GM19468 (cell line): Measurements from ENCODE around the gene MYADML2.
"Not testable (repeated sequence)": the region's sequence is repeated elsewhere in the genome, so short reads cannot be mapped to it uniquely, and the experiment has no call there.

Experiments used
- ATAC-seq: cut with Tn5 transposase; IDR thresholded peaks from one replicate; pipeline ENCODE4 v1.9.1; 2021; ENCODE audit warnings: mild to moderate bottlenecking, moderate library complexity, moderate number of reproducible peaks; ENCODE audit not compliant: unreplicated experiment; ENCODE audit errors: extremely low read depth

The MYADML2 gene

DNA sequence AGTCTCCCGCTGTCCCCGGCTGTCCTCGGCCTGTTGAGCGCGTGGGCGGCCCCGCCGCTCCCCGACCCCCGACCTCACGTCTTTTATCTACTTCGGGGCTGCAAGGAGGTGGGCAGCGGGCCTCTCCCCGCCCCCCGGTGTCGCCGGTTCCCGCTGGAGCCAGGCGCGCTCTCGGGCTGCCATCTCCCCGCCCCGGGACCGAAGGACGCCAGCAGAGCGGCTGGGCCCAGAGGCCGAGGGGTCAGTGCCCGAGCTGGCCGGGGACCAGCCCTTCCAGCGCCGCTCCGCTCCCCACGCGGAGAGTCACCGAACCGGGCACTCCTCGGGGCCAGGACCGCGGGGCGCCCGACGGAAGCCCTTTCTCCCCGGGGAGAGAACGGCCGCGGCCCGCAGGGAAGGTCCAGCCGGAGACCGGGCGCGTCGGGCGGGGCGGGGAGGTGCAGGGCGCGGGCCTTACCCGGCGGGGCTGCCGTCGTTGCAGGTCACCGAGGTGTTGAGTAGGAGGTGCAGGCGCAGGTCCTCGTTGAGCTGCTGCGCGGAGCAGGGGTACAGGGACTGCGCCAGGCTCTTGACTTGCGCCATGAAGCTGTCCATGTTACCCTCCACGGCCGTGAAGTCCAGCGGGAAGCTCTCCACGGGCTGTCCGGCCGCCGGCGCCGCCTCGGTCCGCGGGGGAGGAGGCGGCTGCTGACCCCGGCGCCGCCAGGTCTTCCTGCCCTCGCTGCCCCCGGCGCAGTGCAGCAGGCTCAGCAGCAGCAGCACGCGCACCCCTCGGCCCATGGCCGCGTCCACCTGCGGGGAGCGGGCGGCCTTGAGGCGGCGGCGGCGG is 13.3 kb upstream of the MYADML2 start:
- ATAC-seq: no peak

DNA sequence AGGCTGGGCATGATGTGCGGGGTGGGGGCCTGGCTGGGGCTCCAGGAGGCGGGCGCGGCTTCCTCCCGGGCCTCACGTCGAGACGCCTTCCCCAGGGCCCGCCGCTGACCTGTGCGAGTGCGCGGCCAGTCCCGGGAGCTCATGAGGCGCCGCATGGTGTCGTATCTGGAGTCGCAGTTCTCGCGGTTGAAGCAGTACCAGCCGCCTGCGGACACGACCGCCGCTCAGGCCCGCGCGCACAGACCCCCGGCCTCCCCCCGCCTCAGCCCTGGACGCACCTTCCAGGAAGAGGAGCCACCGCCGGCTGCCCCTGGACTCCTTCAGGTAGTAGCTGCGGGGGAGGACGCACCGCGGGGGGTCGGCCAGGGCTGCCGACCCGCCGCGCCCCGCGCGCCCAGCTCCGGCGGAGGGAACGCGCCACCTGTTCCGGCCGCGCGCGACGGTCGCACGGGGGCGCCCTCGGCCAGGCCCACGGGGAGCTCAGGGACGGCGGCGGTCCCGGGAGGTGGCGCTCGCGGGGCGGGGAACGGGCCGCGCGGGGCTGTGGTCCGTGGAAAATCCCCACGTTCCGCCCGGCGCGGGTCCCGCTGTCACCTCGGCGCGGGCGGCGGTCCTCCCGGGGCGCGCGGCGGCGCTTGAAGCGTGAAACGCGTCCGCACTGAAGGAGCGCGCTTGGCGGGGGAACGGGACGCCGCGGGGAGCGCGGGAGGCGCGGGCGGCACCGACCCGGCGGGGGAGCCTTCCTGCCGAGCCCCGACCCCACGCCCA is 12.5 kb upstream of the MYADML2 start:
- no peak for ATAC-seq

DNA sequence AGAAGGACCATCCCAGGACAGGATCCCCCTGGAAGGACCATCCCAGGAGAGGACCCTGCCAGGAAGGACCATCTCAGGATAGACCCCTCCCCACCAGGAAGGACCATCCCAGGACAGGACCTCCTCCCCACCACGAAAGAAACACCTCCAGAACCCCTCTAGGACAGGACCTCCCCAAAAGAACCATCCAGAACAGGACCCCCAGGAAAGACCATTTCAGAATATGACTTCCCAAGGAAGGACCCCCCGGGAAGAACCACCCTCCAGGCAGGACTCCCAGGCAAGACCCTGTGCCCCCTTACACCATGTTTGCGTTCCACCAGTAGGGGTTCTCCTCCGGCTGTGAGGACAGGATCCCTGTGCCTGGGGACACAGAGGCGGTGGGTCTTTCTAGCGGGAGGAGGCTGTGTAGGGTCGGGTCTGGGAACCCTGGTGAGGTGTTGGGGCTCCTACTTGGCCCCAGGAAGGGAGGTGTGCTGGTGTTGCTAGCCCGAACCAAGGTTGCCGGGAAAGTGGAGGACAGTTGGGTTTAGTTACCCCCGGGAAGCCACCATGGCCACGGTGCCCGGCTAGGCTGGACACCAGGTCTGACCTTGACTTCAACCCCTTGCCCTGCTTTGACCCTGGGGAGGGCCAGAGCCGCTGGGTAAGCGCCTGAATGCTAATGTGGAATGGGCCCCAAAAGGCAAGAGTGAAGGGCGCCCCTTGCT is 11.8 kb upstream of the MYADML2 start:
- no peak for ATAC-seq

DNA sequence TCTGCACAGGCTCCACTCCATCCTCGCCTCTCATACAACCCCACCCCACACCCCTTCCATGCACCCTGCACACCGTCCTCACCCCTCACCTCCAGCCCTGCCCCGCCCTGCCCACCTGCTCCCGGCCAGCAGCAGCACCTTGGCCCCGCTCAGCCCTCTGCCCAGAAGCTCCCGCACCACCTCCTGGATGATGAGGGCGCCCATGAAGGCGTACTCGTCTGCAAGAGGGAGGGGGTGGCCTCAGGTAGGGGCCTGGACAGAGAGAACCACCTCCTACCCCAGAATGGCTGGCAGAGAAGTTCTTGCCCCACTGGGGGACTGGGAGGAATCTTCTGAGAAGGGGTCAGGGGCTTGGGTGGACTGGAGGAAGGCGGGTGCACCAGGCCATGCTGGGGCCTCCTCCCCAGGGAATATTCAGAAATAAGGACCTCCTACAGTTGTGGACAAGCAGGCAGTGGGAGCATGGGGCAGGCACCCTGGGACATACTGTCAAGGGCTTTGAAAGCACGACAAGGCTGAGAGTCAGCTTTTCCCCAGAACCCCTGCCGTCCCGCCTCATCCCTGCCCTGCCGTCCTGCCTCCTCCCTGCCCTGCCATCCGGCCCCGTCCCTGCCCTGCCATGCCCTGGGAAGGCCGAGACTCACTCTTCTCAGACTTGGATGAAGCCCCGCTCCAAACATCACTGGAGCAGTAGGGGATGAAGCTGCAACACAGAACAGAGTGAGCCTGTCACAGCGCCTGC is 10.8 kb upstream of the MYADML2 start:
- ATAC-seq: no peak

DNA sequence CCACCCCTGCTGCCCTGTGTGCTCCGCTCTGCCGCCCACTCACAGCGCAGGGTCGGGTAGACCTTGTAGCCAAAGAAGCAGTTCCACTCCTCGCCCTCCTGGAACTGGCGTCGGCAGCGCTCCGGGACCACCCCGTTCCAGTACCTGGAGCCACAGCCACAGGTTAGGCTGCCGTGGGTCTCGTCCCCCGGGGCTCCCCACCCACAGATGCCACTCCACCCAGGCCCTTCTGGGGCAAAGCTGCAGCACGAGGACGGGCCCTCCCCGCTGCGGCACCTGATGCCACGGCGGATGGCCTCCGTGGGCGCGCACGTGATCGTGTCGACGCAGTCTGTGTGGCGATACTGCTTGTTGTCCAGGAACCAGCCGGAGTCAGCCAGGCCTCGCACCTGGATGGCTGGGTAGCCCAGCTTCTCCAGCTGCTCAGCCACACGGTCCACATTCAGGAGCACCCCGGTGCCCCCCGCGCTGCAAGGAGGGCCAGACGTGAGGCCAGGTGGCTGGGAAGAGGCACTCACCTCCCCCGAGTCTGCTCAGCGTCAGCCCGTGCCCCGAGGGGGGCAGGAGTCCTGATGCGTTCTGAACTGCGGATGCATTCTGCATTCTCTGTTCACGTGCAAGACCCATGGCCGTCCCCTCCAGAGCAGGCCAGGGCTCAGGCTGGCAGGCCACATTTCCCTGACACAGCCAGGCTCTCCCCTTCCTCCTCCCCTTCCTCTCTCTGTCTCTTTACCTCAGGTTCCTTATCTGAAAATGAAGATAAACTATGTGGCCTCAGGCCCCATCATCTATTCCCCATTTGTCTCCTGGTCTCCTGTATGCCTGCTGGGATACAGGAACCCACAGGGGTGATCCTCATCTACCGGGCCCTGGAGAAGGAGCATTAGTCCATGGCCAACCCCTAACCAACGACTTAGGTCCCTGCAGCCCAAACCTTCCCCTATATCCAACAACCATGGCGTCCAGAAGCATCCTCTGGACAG is 9.9 kb upstream of the MYADML2 start:
- ATAC-seq: no peak

DNA sequence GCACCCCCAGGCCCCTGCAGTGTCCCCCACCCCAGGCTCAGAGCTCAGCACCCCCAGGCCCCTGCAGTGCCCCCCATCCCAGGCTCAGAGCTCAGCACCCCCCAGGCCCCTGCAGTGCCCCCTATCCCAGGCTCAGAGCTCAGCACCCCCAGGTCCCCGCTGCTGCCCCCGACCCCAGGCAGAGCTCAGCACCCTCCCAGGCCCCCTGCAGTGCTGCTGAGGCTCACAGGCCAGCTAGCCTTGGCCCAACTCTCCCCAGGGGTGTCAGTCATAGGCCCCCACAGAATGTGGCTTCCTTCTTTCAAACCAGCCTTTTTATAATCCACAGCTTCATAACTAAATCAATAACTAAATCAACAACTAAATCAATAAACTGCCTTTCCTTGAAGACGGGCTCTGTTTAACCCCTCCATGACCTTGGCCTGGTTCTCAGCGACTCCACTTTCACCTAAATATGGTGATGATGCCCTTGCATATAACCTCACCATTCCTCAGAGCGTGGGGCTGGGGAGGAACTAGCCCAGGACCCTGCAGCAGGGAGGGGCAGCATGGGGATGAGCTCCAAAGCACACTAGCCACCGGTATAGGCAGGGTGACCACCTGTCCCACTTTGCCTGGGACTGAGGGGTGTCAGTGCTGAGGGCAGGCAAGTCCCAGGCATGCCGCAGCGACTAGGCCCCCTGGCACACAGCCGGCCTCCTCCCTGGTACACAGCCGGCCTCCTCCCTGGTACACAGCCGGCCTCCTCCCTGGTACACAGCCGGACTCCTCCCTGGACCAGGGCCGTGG is 8.9 kb upstream of the MYADML2 start:
- no peak for ATAC-seq

DNA sequence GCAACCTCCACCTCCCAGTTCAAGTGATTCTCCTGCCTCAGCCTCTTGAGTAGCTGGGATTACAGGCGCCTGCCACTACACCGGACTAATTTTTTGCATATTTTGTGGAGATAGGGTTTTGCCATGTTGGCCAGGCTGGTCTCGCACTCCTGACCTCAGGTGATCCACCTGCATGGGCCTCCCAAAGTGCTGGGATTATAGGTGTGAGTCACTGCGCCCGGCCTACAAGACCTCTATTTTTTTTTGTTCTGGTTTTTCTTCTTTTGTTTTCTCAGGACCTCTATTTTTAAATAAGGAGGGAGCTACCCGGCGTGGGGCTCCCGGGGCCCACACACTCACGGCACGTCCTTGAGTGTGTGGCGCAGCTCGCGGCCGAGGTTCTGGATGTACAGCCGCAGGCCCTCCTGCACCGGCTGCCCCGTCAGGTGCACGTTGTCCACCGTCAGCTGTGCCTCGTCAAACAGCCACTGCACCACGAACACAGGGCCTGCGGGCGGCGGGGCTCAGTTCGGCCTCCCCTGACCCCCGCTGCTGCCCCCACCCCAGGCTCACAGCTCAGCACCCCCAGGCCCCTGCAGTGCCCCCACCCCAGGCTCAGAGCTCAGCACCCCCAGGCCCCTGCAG is 8.1 kb upstream of the MYADML2 start:
- ATAC-seq: no peak

DNA sequence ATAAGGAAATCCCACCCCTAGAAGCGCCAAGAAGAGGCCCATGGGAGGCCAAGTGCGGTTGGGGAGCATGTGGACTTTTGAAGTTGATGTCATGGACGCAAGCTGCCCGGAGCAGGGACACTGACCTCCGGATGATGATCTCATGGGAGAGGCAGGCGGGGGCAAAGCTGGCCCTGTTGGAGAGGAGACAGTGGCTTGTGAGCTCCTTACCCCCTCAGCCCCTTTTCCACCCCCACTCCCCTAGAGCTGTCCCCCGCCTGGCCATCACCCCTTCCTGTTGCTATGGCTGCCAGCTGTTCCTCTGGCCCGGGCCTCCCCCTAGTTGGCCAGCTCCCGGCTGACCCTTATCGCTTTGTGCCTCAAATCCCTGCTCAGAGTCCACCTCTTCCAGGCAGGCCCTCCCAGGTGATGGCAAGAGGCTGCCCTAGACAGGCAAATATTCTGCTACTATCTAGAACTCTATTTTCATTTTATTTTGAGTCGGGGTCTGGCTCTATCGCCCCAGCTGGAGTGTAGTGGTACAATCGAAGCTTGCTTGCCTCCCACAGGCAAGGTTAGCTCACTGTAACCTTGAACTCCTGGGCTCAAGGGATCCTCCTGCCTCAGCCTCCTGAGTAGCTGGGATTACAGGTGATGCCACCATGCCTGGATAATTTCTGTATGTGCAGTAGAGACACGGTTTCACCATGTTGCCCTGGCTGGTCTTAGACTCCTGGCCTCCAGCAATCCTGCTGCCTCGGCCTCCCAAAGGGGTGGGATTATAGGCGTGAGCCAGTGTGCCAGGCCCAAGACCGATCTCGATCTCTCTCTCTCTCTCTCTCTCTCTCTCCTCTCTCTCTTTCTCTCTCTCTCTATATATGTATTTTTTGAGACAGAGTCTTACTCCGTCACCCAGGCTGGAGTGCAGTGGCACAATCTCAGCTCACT is 7.4 kb upstream of the MYADML2 start:
- no peak for ATAC-seq

DNA sequence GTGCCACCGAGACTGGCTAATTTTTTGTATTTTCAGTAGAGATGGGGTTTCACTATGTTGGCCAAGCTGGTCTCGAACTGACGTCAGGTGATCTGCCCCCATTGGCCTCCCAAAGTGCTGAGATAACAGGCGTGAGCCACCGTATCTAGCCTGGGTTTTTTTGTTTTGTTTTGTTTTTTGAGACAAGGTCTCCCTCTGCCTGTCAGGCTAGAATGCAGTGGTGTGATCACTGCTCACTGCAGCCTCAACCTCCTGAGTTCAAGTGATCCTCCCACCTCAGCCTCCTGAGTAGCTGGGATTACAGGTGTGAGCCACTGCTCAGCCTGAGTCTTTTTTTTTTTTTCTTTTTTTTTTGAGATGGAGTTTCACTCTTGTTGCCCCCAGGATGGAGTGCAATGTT is 6.4 kb upstream of the MYADML2 start:
- not testable (repeated sequence) for ATAC-seq

DNA sequence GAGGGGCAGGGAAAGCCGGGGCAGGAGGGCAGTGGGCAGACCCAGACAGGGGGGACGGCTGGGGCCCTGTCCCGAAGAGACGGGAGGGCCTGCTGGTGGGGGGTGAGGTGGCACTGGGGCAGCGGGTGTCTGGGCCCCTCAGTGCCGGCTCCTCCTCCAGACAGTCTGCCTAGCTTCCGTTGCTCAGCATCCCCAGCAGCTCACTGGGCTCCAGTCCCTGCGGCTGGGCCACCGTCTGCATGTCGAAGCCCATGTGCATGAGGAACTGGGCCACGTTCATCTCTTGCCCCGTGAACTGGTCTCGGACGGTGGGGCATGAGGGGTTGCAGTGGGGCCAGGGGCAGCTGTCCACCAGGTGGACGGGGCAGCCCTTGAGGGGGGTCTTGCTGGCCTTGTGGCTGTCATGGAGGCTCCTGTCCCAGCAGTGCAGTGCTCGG is 5.8 kb upstream of the MYADML2 start:
- no peak for ATAC-seq

DNA sequence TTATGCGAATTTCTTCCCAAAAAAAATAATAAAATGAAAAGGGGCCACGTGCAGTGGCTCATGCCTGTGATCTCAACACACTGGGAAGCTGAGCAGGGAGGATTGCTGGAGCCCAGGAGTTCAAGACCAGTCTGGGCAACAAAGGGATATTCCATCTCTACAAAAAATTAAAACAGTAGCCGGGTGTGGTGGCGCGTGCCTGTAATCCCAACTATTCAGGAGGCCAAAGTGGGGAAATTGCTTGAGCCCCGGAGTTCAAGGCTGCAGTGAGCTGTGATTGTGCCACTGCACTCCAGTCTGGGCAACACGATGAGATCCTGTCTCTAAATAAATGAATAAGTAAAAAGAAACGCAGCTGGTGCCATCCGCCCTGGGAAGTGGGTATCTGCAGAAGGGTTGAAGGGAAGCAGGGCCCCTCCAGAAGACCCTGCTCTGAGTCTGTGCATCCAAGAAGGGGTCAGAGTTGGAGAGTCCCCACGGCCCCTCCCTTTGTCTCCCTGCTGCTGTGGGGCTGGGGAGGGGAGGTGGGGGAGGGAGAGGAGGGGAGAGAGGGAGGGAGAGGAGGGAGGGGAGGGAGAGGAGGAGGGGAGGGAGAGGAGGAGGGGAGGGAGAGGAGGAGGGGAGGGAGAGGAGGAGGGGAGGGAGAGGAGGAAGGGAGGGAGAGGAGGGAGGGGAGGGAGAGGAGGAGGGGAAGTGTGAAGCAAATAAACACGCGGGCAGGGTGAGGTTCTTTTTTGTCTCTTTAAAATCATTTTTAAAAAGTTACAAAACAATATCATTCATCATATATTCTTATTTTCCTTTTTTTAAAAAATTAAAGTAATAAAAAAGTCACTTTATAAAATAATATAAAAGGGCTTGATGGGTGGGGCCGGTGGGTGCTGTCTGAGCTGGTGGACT is 5.0 kb upstream of the MYADML2 start:
- ATAC-seq: no peak

DNA sequence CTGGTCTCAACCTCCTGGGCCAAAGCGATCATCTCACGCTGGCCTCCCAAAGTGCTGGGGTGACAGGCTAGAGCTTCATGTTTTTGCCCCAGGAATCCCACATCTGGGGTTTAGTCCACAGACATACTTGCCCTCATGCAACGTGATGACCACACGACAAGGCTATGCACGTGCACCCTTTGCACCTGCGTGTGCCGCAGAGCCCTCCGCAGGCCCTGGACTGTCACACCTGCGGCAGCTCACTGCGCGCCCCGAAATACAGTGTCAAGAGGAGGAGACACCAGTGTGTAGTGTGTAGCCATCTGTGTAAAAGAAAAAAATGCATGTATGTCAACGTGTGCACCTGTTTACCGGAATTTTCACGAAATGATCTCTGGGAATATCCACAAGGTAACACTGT is 3.5 kb upstream of the MYADML2 start:
- ATAC-seq: no peak

DNA sequence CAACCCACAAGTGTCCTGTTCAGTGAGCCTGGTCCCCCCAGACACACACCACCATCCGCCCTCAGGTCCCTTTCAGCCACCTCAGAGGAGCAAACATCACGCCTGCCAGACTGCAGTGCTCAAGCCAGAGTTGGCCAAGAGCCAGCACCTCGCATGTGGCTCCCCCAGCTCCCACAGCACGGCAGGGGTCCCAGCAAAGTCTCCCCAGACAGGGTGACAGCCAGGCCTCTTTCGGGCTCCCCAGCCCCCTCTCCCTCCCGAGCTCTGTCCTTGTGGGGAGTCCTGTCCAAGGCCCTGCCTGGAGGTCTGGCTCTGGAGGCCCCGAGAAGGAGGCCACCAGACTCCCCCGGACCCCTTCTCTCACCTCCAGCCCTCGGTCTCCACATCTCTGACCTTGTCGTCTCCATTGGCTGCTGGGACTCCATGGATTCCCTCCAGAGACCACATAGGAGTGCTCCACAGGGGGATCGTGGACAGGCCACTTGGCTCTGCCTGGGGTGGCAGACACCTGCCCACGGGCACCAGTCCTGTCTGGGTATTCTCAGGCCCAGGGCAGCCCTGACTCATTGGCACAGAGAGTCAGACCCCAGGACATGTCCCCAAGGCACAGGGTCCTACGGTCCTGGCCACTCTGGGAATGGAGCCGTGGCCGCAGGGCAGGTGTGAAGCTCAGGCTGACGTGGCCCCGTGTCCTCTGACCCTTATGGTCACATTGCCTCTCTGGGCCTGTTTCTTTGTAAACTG is 1.8 kb upstream of the MYADML2 start:
- ATAC-seq: no peak

DNA sequence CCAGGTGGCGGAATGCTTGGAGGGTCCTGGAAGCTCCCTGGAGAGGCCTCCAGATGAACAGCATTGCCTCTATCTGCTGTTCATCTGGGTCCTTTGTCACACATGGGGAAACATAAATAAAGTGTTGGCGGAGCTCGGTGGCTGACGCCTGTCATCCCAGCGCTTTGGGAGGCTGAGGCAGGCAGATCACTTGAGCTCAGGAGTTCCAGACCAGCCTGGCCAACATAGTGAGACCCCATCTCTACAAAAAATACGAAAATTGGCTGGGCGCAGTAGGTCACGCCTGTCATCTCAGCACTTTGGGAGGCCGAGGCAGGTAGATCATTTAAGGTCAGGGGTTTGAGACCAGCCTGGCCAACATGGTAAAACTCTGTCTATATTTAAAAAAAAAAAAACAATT is 2.2 kb downstream of the MYADML2 start:
- ATAC-seq: no peak

DNA sequence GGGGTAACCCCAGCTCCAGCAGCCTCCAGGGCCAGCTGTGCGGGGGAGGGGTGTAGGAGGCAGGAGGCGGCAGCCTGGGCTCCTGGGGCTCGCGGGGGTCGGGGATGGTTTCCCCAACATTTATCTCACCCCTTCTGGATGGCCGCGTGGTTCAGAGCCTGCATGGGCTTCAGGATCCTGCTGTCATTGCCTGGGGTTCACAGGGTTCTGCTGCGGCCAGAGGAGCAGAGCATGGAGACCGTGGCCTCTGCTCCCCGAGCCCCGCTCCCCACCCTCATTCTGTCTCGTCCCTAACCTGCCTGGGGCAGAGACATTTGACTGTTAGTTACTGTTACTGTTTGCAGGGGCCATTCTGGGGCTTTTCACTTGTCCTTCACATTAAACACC is 4.9 kb downstream of the MYADML2 start:
- ATAC-seq: no peak
